ENCODE data around the gene GBGT1.
"Not testable (repeated sequence)": the region's sequence is repeated elsewhere in the genome, so short reads cannot be mapped to it uniquely, and the experiment has no call there.

Gene GBGT1

DNA sequence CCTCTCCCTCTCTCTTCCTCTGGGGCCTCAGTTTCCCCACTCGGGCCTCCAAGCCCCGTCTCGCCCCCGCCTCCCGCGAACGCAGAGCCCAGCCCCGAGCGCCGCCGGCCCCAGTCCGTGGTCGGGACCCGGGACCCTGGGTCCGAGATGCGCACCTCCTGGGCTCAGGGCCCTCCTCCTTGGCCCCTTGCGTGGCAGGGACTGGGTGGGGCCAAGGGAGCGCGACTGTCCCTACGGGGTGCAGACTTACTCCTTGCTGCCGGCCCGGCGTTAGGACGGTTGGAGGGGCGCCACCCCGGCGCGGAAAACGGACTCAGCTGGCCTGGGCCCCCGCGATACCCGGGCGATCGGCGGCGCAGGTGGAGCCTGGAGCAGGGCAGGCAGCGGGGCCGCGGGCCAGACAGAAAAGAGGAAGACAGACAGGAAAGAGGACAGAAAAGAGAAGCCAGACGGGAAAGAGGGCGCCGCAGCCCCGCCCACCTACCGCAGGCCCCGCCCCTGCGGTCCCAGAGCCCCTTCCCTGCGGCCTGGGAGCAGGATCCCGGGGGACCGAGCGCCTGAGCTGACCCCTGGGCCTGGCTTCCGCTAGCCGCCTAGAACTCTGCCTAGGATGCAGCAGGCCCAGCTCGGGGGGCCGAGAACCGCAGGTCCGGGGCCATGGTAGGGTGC lies at the start of gene GBGT1:
GBGT1 (minus strand) TSS at position 411 of the 669 bp plus-strand sequence. CDS start 1,502 bp downstream, outside the sequence.
- intact Hi-C loops (cut with DNase I), result no loop called here
- peak in 8 of 10 donors; percentile 36 to 92 (median 52) for DNase-seq

DNA sequence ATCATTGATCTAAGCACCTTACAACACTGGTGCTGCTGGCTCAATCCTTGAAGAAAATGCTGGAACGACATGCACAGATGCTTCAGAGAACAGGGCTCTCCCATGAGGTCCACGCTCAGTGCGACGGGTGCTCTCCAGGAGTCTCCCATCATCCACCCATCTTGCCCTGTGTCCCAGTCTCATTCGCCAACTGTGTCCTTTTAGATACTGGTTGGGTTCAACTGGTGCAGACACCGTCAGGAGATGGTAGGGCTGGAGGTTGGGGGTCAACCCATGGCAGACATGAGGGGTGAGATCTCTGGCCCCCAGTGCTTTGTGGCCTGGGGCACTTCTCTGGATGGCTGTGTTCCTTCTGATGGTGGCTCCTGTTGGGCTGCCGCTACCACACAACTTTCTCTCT lies 46.9 kb upstream of the GBGT1 start:
- DNase-seq, result peak in 2 of 10 donors; percentile 26 to 33
- intact Hi-C loops (cut with DNase I), result no loop called here

DNA sequence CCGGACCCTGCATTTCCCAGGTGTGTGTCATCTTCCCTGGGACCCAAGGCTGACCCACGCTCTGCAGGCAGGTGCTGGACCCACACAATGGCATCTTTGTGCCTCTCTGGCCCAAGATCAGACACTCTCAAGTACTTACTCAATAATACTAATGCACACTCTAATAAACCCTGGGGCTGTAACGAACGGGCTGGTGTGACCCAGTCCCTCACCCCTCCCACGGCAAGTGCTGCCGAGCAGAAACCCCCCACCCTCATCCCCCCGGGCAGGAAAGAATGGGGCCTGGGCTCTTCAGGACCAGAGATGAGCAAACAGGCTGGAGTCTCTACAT lies 46.5 kb upstream of the GBGT1 start:
- peak in 1 of 10 donors; percentile 14 for DNase-seq
- intact Hi-C loops (cut with DNase I), result no loop called here

DNA sequence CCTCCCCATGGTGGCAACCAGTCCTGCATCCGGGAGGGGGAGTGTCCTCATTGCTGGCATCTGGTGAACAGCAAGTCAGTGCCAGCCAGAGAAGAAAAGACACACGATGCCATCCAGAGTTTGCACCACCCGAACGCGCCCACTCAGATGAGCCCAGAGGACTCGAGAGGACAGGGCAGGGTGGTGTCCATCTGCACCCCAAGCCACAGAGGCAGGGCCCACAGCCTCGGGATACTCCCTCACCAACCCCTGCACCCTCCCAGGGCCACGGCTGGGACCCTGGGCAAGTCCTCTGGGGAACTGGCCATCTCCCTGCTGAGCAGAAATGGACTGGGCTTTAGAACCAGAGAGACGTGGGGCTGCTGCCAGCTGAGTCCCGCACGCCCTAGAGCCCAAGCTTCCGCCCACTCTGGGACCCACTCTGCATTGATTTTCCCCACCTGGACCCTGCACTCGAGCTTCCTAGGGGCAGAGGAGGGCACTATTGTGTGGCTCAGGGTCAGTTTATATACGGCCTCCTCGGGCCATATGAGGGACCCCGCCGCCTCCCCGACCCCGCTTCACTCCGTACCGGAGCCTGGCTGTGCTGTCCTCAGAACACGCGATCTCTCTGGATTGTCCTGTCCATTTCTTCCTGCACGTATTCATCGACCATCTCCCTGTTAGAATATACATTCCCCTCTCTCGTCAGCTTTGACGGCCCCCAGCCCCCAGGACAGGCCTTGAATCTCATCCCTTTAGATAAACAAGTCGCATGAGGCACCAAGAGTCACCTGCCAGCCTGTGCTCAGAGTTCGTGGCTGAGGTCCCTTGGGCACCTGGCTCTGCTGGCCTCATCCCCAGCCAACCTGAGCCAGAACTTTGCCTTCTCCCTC lies 45.9 kb upstream of the GBGT1 start:
- intact Hi-C loops (cut with DNase I), result not testable (repeated sequence)
- DNase-seq, result peak in 1 of 10 donors; percentile 66

DNA sequence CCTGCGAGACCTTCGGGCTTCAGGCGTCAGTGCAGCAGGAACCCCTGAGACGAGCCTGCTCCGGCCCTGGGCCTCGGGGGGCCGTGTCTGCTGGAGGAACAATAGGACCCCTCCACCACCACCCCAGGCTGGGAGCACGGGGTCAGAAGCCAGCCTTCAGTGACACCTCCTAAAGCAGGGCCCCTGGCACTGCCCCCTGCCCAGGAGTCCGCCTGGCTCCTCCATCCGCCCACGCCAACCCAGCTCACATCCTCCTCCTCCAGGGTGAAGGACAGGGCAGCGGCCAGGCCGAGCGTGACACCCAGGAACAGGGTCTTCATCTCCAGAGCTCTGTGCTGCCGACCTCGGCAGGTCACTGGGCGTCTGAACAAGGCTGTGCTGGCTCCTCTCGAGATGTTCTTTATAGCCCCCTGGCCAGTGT lies 45.2 kb upstream of the GBGT1 start, which contains the start of gene OBP2B:
OBP2B (minus strand) TSS at position 371 of the 421 bp plus-strand sequence; CDS start at position 320, 51 bp downstream.
- intact Hi-C loops (cut with DNase I), result not testable (repeated sequence)
- DNase-seq, result peak in 2 of 10 donors; percentile 18 to 67

DNA sequence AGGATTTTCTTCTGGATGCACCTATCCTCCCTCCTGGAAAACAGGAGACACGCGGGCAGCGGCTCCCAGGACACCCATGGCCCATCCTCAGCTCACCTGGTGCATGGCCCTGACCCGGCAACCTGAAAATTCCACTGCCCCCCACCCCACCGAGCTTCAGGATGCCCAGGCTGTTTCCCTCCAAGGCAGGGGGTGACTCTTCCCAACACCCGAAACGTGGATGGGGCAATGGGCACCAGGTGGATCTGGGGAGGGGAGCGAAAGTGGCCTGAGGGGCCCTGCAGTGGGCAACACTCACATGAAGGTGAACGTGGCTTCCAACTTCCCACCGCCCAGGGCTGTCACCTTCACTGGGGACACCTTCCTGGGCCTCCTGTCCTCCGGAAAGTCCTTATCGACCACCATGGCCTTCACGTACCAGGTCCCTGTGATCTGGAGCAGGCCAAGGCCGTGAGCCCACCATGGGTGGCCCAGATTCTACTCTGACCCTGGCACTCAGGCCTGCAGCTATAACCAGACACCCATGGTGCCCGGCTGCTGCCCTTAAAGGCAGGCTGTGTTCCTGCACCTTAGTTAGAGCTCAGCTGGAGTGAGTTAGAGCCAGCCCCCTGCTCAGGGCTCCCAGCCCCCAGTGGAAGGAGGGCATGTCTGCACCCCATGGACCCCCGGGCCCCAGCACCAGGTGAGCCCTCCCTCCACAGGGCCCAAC lies 44.6 kb upstream of the GBGT1 start:
- DNase-seq, result peak in 2 of 10 donors; percentile 26 to 74
- intact Hi-C loops (cut with DNase I), result not testable (repeated sequence)

DNA sequence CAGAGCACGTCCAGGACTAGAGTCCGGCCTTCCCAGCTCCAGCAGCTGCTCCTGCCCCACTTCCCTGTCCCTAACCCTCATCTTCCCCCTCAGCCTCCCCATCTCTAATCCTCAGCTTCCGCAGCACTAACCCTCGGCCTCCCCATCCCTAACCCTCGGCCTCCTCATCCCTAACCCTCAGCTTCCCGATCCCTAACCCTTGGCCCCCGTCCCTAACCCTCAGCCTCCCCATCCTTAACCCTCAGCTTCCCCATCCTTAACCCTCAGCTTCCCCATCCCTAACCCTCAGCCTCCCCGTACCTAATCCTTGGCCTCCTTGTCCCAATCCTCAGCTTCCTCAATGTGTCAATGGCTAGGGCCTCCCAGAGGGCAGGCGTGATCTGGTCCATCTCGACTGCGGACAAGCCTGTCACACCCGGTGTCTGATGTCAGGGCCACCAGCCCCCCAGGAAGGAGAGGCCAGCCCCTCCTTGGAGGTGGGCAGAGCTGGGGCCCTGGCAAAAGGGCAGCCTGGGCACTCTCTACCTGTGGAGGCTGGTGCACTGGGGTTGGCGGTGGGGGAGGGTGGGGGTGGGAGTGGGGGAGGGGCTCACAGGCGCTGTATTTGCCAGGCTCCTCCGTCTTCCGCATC lies 43.9 kb upstream of the GBGT1 start:
- DNase-seq, result peak in 1 of 10 donors; percentile 63
- intact Hi-C loops (cut with DNase I), result no loop called here

DNA sequence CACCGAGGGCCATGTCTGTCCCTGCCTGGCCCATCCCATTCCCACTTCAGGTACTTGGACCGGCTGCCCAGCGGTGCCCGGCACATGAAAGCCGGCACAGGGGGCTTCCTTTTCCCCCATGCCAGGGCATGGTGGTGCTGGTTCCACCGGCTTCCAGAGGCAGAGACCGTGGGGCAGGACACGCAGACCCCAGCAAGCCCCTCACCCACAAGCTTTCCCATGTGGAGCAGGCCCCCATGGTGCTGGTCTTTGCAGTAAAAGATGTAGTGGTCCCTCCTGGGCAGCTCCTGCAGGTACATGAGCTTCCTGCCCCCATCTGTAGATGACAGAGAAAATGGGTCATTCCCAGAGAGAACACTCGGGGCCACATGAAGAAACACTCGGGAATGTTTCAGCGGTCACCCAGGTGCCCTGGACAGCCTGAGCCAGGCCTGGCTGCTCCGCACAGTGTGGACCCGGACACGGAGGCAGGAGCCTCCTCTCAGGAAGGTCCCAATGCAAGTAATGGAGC lies 43.4 kb upstream of the GBGT1 start:
- peak in 1 of 10 donors; percentile 50 for DNase-seq
- intact Hi-C loops (cut with DNase I), result no loop called here

DNA sequence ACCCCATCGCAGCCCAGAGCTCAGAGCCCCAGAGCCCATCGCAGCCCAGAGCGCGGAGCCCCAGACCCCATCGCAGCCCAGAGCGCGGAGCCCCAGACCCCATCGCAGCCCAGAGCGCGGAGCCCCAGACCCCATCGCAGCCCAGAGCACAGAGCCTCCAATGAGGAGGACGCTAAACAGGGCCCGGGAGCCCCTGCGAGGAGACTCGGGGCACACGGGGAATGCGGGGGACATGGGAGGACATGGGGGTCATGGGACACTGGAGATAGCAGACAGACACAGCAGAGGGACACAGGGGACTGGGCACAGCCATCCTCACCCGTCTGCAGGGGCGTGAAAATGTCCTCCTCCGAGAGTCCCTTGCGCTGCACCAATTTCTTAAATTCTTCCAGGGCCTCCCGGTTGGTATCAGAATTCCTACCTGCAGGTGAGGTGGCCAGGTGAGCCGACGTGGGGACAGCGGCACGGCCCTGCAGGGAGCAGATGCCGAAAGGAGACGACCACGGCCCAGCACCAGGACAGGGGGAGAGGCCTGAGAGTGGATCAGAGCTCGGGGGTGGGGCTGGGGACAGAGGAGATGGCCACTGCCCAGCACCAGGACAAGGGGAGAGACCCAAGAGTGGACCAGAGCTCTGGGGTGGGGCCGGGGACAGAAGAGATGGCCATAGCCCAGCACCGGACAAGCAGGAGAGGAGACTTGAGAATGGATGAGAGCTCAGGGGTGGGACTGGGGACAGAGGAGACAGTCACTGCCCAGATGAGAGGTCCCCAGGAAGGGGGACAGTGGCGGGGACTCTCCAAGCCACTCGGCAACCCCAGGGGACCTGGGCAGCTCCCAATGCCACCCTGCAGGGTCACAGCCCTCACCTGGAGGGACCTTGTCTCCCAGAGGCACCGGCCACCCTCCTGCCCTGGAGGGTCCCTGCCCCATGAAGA lies 42.5 kb upstream of the GBGT1 start:
- DNase-seq, result peak in 2 of 10 donors; percentile 76 to 79
- intact Hi-C loops (cut with DNase I), result no loop called here

DNA sequence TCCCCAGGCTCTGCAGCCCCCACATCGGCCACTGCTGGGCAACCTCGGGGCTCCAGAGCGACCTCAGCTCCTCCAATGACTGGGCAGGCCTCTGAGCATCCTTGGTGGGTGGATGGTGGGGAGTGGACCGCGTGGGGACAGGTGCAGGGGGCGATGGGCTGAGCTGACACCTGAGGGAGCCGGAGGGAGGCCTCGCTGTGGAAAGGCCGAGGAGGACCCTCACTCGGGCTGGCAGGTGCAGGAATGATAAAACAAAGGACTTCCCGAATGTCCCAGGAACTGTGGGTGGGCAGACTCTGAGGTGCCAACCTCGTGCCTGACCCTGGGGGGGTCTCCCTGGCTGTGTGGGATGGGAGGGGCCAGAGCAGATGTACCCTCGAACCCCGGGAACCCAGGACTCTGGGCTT lies 41.8 kb upstream of the GBGT1 start:
- DNase-seq, result peak in 1 of 10 donors; percentile 67
- intact Hi-C loops (cut with DNase I), result not testable (repeated sequence)

DNA sequence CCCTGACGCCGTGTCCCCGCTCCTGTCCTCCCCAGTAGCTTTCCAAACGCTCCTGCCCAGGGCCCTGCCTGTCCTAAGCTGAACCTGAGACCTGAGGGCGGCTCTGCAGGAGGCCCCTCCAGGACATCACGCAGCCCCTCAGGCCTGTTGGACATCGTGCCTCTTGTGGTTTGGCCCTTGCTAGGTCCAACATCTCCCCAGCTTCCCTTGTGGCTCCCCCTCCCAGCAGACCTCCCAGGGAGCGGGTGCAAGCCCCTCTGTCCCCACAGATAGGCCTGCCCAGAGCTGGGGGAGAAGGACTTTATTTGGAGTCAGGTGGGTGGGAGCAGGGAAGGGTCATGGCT lies 41.3 kb upstream of the GBGT1 start:
- no peak for DNase-seq
- intact Hi-C loops (cut with DNase I), result no loop called here

DNA sequence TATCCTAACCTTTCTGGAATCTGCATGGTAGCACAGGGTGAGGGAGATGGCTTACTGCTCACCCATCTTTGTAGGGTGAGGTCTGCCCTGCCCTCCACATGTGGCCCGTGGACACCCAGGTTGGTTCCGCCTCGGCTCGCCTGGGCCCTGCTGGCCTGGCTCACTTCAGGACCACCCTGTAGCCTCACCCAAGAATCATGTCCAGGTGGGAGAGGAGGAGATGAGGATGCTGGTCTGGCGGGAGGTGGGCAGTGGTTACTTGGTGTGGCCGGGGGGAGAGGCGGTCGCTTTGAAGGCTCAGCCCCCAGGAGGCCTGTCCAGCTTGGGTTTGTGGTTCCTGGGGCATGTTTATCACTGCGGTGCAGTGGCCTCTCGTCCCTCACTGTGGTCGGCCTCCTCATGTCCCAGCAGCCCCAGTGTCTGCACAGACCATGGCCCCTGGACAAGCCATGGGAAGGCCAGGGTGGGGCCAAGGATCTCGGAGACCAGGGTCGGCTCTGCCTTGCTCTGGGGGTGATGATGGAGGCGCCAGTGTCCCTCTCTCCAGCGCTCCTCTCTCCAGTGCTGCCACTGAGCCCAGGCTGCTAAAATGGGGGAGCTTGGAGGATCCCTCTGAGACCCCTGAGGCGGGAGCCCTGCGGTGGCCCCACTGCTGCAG lies 40.8 kb upstream of the GBGT1 start:
- intact Hi-C loops (cut with DNase I), result no loop called here
- DNase-seq, result peak in 2 of 10 donors; percentile 72 to 74

DNA sequence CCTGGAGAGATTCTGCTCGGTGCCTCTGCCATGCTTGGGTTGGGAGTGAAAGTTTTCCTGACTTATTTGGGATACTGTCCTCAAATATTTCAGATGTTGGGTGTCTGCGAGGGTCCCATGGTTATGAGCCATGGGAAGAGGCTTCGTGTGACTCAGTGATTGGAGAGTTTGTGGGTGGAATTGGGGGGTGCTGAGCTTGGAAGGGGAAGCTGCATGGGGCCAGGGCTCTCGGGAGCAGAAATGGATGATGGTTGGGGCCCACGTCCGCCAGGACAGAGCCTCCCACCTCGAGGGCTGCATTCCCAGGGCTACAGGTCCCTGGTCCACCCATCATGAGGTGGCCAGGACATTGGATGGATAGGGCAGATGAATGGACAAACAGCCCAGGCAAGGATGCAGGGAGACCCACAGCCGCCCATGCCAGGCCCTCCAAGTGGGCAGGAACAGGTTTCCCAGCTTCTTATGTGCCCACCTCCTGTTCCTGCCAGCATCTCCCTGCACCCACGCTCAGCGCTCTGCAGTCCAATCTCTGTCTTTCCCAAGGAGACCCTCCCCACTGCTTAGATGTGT lies 39.9 kb upstream of the GBGT1 start:
- peak in 2 of 10 donors; percentile 35 to 36 for DNase-seq
- intact Hi-C loops (cut with DNase I), result no loop called here

DNA sequence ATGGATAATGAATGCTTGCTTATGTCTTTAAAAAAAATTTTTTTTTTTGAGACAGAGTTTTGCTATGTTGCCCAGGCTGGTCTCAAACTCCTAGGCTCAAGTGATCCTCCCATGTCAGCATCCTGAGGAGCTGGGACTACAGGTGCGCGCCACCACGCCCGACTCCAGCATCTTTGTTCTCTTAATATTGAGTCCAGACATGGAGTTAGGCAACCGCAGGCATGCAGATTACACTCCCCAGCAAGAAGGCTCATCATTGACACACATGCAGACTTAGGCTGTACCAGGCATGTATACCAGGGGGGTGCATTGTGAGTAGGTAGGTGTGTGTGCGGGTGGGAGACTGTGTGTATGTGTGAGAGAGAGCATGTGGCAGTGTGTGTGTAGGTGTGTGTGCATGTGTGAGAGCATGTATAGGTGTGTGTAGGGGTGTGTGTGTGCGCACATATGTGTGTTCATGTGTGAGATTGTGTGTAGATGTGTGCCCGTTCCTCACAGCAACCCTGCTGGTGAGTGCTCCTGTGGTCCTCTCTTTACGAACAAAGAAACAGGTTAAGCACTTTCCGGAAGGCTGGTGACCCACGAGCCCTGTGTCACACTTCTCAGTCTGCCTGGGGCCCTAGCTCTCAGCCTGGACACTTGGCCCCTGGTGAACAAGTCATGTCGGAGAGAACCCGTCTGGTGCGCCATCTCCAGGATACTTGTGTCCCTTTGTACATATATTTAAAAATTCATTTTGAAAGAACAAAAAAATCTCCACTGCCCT lies 39.2 kb upstream of the GBGT1 start:
- intact Hi-C loops (cut with DNase I), result no loop called here
- DNase-seq, result peak in 2 of 10 donors; percentile 38 to 80

DNA sequence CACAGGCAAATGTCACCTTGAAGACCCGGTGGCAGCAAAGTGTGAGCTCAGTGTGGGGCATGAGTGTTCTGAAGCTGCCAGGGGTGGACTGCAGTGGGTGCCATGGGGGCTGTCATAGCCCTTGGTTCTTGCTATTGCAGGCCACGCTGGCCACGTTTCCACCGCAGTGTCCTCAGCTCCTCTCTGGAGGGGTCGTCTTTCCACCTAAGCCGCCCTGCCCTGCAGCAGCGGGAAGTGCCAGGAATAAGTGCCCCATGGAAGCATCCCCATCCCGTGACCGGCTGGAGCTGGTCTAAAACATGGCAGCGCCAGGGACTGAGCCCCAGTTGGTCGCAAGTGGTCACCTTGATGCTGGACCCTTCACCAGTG lies 38.4 kb upstream of the GBGT1 start:
- DNase-seq, result peak in 2 of 10 donors; percentile 60 to 66

DNA sequence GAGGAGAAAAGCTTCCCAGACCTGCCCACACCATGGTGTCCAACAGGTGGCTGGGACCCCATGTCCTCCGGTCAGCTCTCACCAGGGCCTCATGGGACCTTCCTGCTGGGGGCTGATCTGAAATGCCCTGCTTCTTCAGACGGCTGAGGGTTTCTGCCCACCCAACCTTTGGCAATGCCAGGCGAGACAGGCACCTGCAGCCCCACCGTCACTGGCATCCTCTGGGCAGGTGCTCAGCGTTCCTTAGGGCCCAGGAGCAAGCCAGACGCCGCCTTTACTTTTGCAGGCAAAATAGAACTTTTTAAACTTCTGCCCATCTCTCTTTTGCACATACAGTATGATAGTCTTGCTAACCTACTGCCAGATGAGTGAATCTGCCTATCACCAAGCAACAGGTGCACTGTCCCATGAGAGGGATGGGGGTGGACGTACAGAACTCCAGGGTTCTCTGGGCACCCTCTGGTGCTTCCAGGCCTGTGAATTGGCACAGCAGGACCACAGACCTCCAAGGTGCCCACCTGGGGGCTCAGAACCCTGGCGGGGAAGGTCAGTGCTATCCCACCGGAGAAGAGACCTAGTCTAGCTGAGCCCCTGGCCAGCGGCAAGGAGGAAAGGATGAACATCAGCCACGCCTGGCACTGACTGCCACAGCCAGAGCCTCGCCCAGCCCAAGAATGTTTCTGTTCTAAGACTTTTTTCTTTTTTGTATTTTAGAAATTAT lies 37.9 kb upstream of the GBGT1 start:
- intact Hi-C loops (cut with DNase I), result no loop called here
- DNase-seq, result peak in 2 of 10 donors; percentile 29 to 57

More for the DNA sequence above, 38.4 kb upstream of the GBGT1 start:
- intact Hi-C loops (cut with DNase I), result no loop called here

DNA sequence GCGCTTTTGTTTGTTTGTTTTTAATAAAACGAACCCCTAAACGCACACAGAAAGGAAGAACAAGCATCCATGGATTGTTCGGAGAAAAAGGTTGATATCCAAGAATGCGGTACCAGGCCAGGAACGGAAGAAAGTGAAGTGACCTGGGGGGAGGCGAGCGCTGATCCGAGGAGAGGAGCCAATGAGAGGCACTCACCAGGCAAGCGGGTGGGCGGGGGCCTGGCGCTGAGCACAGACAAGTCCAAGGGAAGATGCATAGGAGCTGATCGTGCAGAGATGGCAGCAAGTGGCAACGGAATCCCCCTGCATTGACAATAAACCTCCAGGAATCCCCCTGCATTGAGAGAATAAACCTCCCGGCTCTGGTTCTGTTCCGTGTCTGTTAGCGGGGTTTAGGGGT lies 36.9 kb upstream of the GBGT1 start:
- DNase-seq, result peak in 2 of 10 donors; percentile 12 to 36
- intact Hi-C loops (cut with DNase I), result no loop called here

Measured in posterior cingulate gyrus (tissue), 11 donors.